MV-4-11 (cell line): Measurements from ENCODE around the gene FAM83F.

Experiments
- DNase-seq: peaks from one replicate; lab custom pipeline; 2025; lab: John Stamatoyannopoulos, UW

The FAM83F gene

GRCh38 chr22:40065981-40066380, 71.2 kb downstream of the FAM83F start:
- no peak for DNase-seq

- no peak for DNase-seq
Measured at GRCh38 chr22:40067639-40068038, 72.9 kb downstream of the FAM83F start.

GRCh38 chr22:40070701-40071100, 75.9 kb downstream of the FAM83F start:
- no peak for DNase-seq

GRCh38 chr22:40071720-40072119, 77.0 kb downstream of the FAM83F start:
- no peak for DNase-seq

GRCh38 chr22:40076702-40077645, 82.2 kb downstream of the FAM83F start:
- no peak for DNase-seq

GRCh38 chr22:40077646-40078016, 82.9 kb downstream of the FAM83F start:
- DNase-seq, result no peak

- DNase-seq, result no peak
Measured at GRCh38 chr22:40081662-40082061, 86.9 kb downstream of the FAM83F start.

GRCh38 chr22:40082184-40082583, 87.4 kb downstream of the FAM83F start:
- DNase-seq, result no peak

- DNase-seq, result no peak
Measured at GRCh38 chr22:40083794-40084193, 89.0 kb downstream of the FAM83F start.

GRCh38 chr22:40084246-40084645, 89.5 kb downstream of the FAM83F start:
- no peak for DNase-seq

- no peak for DNase-seq
Measured at GRCh38 chr22:40088818-40089217, 94.1 kb downstream of the FAM83F start.
